HEK293 (cell line): ENCODE measurements around the gene DPEP3.

Experiments used
- CTCF ChIA-PET: fragments of 350-600 bp; formaldehyde crosslinking; extraction: SDS; loops from one replicate; lab custom pipeline; 2021; ENCODE audit warnings: antibody characterized with exemption; lab: Yijun Ruan, JAX
- POLR2A ChIA-PET: fragments of 300-600 bp; formaldehyde crosslinking; extraction: SDS; loops from one replicate; lab custom pipeline; 2020; ENCODE audit warnings: antibody characterized with exemption, inconsistent platforms; lab: Yijun Ruan, JAX
- H3K27ac ChIP-seq: fragments of 200-500 bp; sonication (Bioruptor generic); 2 replicates; pipeline ENCODE4 v1.5.1; 2014; ENCODE audit warnings: low read depth, low read length, control low read depth, inconsistent platforms; ENCODE audit errors: extremely low read depth
- H3K36me3 ChIP-seq, 2 experiments: fragments of 200-500 bp in 1 of 2; sonication (Bioruptor generic) in 1 of 2; 1 replicate in 1 of 2; 2 replicates in 1 of 2; pipeline ENCODE4 v1.5.1; 2014 to 2017; ENCODE audit warnings: inconsistent platforms in 2 of 2, low read length in 2 of 2; ENCODE audit not compliant: control insufficient read depth in 2 of 2, insufficient read depth in 1 of 2
- H3K4me1 ChIP-seq: fragments of 200-500 bp; sonication (Bioruptor generic); 2 replicates; pipeline ENCODE4 v1.5.1; 2014; ENCODE audit warnings: mild to moderate bottlenecking, low read length, inconsistent platforms; ENCODE audit not compliant: control insufficient read depth, insufficient read depth
- H3K4me3 ChIP-seq: 2 replicates; pipeline ENCODE4 v1.5.1; 2011; ENCODE audit warnings: low read depth, mild to moderate bottlenecking, control low read depth, low read length, moderate library complexity
- H3K9me3 ChIP-seq: fragments of 200-500 bp; sonication (Bioruptor generic); 2 replicates; pipeline ENCODE4 v1.5.1; 2014; ENCODE audit warnings: low read depth, low read length, inconsistent platforms; ENCODE audit not compliant: control insufficient read depth, insufficient read depth
- BCL11A ChIP-seq: fragments of 450-650 bp; formaldehyde crosslinking; IDR thresholded peaks from 2 replicates; pipeline ENCODE4 v1.5.1; 2016; ENCODE audit warnings: low read depth, missing biosample characterization, missing genetic modification characterization
- FEZF1 ChIP-seq: fragments of 450-650 bp; formaldehyde crosslinking; IDR thresholded peaks from 2 replicates; pipeline ENCODE4 v1.5.1; 2016; ENCODE audit warnings: missing biosample characterization, missing genetic modification characterization
- KLF16 ChIP-seq: fragments of 450-650 bp; formaldehyde crosslinking; IDR thresholded peaks from 2 replicates; pipeline ENCODE4 v1.5.1; 2017; ENCODE audit warnings: missing biosample characterization, missing genetic modification characterization
- KLF9 ChIP-seq: fragments of 450-650 bp; formaldehyde crosslinking; IDR thresholded peaks from 2 replicates; pipeline ENCODE4 v1.5.1; 2016; ENCODE audit warnings: missing biosample characterization, missing genetic modification characterization, low read depth
- SP7 ChIP-seq: fragments of 450-650 bp; formaldehyde crosslinking; IDR thresholded peaks from 2 replicates; pipeline ENCODE4 v1.5.1; 2016; ENCODE audit warnings: missing biosample characterization, missing genetic modification characterization
- TRIM28 ChIP-seq: IDR thresholded peaks from 2 replicates; pipeline ENCODE4 v1.6.1; 2011; ENCODE audit warnings: low read length, control low read depth, borderline replicate concordance
- ZNF169 ChIP-seq: fragments of 450-650 bp; formaldehyde crosslinking; IDR thresholded peaks from 2 replicates; pipeline ENCODE4 v1.5.1; 2016; ENCODE audit warnings: missing biosample characterization, missing genetic modification characterization
- ZNF214 ChIP-seq: fragments of 450-650 bp; formaldehyde crosslinking; IDR thresholded peaks from 2 replicates; pipeline ENCODE4 v1.5.1; 2017; ENCODE audit warnings: missing biosample characterization, mild to moderate bottlenecking, missing genetic modification characterization, borderline replicate concordance
- ZNF366 ChIP-seq: fragments of 450-650 bp; formaldehyde crosslinking; conservative IDR thresholded peaks from 2 replicates; pipeline ENCODE4 v1.5.1; 2016; ENCODE audit warnings: missing biosample characterization, missing genetic modification characterization
- ZNF510 ChIP-seq: fragments of 450-650 bp; formaldehyde crosslinking; IDR thresholded peaks from 2 replicates; pipeline ENCODE4 v1.5.1; 2018; ENCODE audit warnings: mild to moderate bottlenecking, missing genetic modification characterization, missing biosample characterization; ENCODE audit not compliant: insufficient replicate concordance
- ZNF544 ChIP-seq: fragments of 450-650 bp; formaldehyde crosslinking; IDR thresholded peaks from 2 replicates; pipeline ENCODE4 v1.5.0; 2017; ENCODE audit warnings: missing biosample characterization, missing genetic modification characterization
- ZNF610 ChIP-seq: fragments of 450-650 bp; formaldehyde crosslinking; IDR thresholded peaks from 2 replicates; pipeline ENCODE4 v1.5.1; 2016; ENCODE audit warnings: missing biosample characterization, missing genetic modification characterization, borderline replicate concordance
- ZNF623 ChIP-seq: fragments of 450-650 bp; formaldehyde crosslinking; IDR thresholded peaks from 2 replicates; pipeline ENCODE4 v1.5.1; 2016; ENCODE audit warnings: missing biosample characterization, missing genetic modification characterization
- ZNF626 ChIP-seq: fragments of 450-650 bp; sonication (Bioruptor Pico); formaldehyde crosslinking; IDR thresholded peaks from 2 replicates; pipeline ENCODE4 v1.5.1; 2018; ENCODE audit warnings: missing biosample characterization, missing genetic modification characterization, inconsistent platforms
- ZNF654 ChIP-seq: fragments of 450-650 bp; formaldehyde crosslinking; IDR thresholded peaks from 2 replicates; pipeline ENCODE4 v1.5.1; 2016; ENCODE audit warnings: low read depth, missing biosample characterization, missing genetic modification characterization
- ZNF777 ChIP-seq: fragments of 450-650 bp; formaldehyde crosslinking; IDR thresholded peaks from 2 replicates; pipeline ENCODE4 v1.5.1; 2017; ENCODE audit warnings: missing biosample characterization, missing genetic modification characterization, borderline replicate concordance
- ZNF792 ChIP-seq: fragments of 450-650 bp; formaldehyde crosslinking; IDR thresholded peaks from 2 replicates; pipeline ENCODE4 v1.5.1; 2016; ENCODE audit warnings: missing biosample characterization, missing genetic modification characterization
- TF ChIP-seq, protein P1 (sequence below): fragments of 450-650 bp; formaldehyde crosslinking; IDR thresholded peaks from 2 replicates; pipeline ENCODE4 v1.5.1; 2016; ENCODE audit warnings: missing biosample characterization, missing genetic modification characterization
- TF ChIP-seq, protein P2 (sequence below): fragments of 450-650 bp; formaldehyde crosslinking; IDR thresholded peaks from 2 replicates; pipeline ENCODE4 v1.5.1; 2016; ENCODE audit warnings: missing biosample characterization, missing genetic modification characterization, borderline replicate concordance
- TF ChIP-seq, protein P3 (sequence below): fragments of 450-650 bp; formaldehyde crosslinking; IDR thresholded peaks from 2 replicates; pipeline ENCODE4 v1.5.1; 2016; ENCODE audit warnings: missing biosample characterization, missing genetic modification characterization

Gene DPEP3

DNA sequence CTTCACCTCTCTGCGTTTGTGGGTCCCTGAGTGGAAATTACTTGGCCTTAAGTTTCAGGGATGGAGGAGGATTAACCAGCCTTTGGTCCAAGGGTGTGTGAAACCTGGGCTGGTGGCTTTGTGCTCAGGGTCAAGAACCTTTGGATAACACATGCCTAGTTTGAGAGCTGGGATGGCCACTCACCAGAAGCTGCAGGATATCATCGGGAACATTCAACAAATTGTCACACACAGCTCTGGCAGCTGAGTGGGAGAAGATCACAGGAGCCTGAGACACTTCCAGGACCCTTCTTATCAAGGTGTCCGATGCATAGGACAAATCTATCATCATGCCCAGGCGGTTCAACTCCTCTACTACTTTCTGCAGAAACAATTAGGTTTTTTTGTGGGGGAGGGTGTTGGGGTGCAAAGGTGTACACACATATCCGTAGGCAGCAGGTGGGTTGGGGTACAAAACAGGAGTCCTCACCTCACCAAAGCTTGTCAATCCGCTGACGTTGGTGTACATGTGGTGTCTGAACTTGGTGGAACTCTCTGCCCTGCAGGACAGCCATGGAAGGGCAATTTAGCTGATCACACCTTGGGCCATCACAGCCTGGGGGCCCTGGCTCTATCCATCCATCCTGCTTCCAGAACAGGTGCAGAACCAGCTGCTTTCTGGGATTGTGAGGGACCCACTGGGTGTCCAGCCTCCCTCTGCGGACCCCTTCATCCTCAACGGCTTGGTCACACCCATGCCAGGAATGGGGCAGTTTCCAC, 2.7 kb downstream of the DPEP3 start:
- no peaks in the 10 kb centered on the region for H3K9me3 ChIP-seq
- POLR2A ChIA-PET: interaction anchor here (0.6 kb wide), 2 partner anchors 21 to 443 kb away, joined by 5 to 6 read pairs; no protein-coding TSS in a partner anchor
- no peak overlapping the region for H3K4me3 ChIP-seq
- TF ChIP-seq ZNF792 (tag by site-specific recombination): no peak
- TF ChIP-seq KLF9: no peak
- TF ChIP-seq, protein P1, sequence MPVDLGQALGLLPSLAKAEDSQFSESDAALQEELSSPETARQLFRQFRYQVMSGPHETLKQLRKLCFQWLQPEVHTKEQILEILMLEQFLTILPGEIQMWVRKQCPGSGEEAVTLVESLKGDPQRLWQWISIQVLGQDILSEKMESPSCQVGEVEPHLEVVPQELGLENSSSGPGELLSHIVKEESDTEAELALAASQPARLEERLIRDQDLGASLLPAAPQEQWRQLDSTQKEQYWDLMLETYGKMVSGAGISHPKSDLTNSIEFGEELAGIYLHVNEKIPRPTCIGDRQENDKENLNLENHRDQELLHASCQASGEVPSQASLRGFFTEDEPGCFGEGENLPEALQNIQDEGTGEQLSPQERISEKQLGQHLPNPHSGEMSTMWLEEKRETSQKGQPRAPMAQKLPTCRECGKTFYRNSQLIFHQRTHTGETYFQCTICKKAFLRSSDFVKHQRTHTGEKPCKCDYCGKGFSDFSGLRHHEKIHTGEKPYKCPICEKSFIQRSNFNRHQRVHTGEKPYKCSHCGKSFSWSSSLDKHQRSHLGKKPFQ (tag by site-specific recombination): no peak
- no peak for TF ChIP-seq TRIM28
- TF ChIP-seq ZNF777: no peak
- TF ChIP-seq, protein P2, sequence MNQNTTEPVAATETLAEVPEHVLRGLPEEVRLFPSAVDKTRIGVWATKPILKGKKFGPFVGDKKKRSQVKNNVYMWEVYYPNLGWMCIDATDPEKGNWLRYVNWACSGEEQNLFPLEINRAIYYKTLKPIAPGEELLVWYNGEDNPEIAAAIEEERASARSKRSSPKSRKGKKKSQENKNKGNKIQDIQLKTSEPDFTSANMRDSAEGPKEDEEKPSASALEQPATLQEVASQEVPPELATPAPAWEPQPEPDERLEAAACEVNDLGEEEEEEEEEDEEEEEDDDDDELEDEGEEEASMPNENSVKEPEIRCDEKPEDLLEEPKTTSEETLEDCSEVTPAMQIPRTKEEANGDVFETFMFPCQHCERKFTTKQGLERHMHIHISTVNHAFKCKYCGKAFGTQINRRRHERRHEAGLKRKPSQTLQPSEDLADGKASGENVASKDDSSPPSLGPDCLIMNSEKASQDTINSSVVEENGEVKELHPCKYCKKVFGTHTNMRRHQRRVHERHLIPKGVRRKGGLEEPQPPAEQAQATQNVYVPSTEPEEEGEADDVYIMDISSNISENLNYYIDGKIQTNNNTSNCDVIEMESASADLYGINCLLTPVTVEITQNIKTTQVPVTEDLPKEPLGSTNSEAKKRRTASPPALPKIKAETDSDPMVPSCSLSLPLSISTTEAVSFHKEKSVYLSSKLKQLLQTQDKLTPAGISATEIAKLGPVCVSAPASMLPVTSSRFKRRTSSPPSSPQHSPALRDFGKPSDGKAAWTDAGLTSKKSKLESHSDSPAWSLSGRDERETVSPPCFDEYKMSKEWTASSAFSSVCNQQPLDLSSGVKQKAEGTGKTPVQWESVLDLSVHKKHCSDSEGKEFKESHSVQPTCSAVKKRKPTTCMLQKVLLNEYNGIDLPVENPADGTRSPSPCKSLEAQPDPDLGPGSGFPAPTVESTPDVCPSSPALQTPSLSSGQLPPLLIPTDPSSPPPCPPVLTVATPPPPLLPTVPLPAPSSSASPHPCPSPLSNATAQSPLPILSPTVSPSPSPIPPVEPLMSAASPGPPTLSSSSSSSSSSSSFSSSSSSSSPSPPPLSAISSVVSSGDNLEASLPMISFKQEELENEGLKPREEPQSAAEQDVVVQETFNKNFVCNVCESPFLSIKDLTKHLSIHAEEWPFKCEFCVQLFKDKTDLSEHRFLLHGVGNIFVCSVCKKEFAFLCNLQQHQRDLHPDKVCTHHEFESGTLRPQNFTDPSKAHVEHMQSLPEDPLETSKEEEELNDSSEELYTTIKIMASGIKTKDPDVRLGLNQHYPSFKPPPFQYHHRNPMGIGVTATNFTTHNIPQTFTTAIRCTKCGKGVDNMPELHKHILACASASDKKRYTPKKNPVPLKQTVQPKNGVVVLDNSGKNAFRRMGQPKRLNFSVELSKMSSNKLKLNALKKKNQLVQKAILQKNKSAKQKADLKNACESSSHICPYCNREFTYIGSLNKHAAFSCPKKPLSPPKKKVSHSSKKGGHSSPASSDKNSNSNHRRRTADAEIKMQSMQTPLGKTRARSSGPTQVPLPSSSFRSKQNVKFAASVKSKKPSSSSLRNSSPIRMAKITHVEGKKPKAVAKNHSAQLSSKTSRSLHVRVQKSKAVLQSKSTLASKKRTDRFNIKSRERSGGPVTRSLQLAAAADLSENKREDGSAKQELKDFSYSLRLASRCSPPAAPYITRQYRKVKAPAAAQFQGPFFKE: no peak
- TF ChIP-seq, protein P3, sequence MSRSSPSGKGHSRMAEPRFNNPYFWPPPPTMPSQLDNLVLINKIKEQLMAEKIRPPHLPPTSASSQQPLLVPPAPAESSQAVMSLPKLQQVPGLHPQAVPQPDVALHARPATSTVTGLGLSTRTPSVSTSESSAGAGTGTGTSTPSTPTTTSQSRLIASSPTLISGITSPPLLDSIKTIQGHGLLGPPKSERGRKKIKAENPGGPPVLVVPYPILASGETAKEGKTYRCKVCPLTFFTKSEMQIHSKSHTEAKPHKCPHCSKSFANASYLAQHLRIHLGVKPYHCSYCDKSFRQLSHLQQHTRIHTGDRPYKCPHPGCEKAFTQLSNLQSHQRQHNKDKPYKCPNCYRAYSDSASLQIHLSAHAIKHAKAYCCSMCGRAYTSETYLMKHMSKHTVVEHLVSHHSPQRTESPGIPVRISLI (tag by site-specific recombination): no peak
- TF ChIP-seq ZNF623 (tag by site-specific recombination): no peak
- CTCF ChIA-PET: interaction anchor here (0.7 kb wide), 1 partner anchor 86 kb away, joined by 3 read pairs; no protein-coding TSS in a partner anchor
- H3K36me3 ChIP-seq: no peaks in the 10 kb centered on the region
- no peak overlapping the region for H3K27ac ChIP-seq
- H3K4me1 ChIP-seq: no peaks in the 10 kb centered on the region

DNA sequence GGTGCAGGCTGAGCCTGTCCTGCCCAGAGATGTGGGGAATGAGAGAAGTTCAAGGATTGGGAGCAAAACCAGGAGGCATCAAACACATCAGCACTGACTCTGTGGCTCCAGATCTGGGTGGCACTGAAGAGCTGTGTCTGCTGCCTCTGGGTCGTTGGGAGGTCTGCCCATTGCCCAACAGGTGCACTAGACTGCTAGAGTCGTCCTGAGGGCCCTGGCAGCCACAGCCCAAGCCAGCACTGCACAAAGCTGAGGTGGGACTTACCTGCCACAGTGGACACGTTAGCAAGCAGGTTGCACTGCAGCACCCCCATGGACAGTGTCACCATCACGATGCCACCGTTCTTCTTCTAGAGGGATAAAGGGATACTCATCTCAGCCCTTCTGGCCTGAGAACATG, 3.3 kb downstream of the DPEP3 start:
- TF ChIP-seq ZNF626 (tag by site-specific recombination): no peak
- TF ChIP-seq BCL11A (tag by site-specific recombination): no peak

DNA sequence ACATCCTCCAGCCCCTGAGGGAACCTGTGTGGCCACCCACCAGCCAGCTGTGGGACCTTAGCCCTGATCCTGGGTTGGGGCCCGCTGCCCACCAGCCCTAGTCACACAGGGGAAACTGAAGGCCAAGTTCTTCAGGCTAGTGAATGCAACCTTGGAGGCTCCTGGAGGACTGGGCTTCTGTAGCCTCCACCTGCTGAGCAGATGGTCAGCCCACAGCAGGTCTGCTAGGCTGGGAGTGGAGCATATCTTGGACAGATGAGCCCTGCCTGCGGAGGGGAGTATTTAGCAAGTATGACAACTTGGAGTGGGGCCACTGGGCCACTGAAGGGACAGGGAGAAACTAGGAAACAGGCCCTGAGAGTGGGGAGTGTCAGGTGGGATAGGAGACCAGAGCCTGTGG, 4.1 kb downstream of the DPEP3 start:
- Histone ChIP-seq H3K9me3 (no peaks in the 10 kb centered on the region), H3K4me3 (no peak overlapping the region), H3K4me1 (no peaks in the 10 kb centered on the region), H3K27ac (no peak overlapping the region), H3K36me3 (no peaks in the 10 kb centered on the region)
- POLR2A ChIA-PET: no interaction called here
- CTCF ChIA-PET: no interaction called here
- TF ChIP-seq ZNF654 (tag by site-specific recombination) (no peak), ZNF544 (no peak), ZNF510 (tag by site-specific recombination) (no peak), ZNF214 (tag by site-specific recombination) (no peak), SP7 (tag by site-specific recombination) (no peak), FEZF1 (tag by site-specific recombination) (no peak), ZNF366 (tag by site-specific recombination) (no peak), KLF16 (no peak), ZNF610 (tag by site-specific recombination) (no peak), ZNF777 (no peak), ZNF169 (tag by site-specific recombination) (no peak)

More for the DNA sequence above, 3.3 kb downstream of the DPEP3 start:
- H3K9me3 ChIP-seq: no peaks in the 10 kb centered on the region
- ChIA-PET POLR2A (no interaction called here), CTCF (interaction anchor here (0.7 kb wide), 1 partner anchor 87 kb away, joined by 3 read pairs; no protein-coding TSS in a partner anchor)
- H3K4me3 ChIP-seq: no peak overlapping the region
- no peaks in the 10 kb centered on the region for H3K36me3 ChIP-seq
- H3K27ac ChIP-seq: no peak overlapping the region
- H3K4me1 ChIP-seq: no peaks in the 10 kb centered on the region
